Measurements from ENCODE around the gene HEMK1. TPM values are rescaled to one million over a fixed set of nuclear protein-coding genes. Genes with fewer than 3 reads are reported as not detected.

Gene HEMK1
- polyA plus RNA-seq, 2 of the 4 experiments (the other 2 are of a cell fraction), result 4.3 to 4.7 TPM

GRCh38 chr3:50628601-50629000, 59.3 kb downstream of the HEMK1 start:
- ChIA-PET CTCF (interaction anchor here (0.6 to 4.1 kb wide), 15 partner anchors 8 to 761 kb away, joined by 3 to 24 read pairs (median 4); partner anchors contain the start of genes DOCK3 and MAPKAPK3), POLR2A (no interaction called here)
- Histone ChIP-seq H3K27ac (no peak overlapping the region; a peak in 1 of 6 replicates), H3K9me3 (no peaks in the 10 kb centered on the region), H3K4me3 (no peak overlapping the region), H3K4me1 (peaks cover 19% of the 10 kb centered on the region), H3K4me2 (no peak overlapping the region)
- TF ChIP-seq KDM5A (IDR thresholded peaks at IDR 0.05), result no peak
- no peak for TF ChIP-seq CTCF (IDR thresholded peaks at IDR 0.05)
- no peak for TF ChIP-seq NPAS2 (CRISPR knock-in tag; IDR thresholded peaks at IDR 0.05; ENCODE audit: borderline replicate concordance)
- no peak for TF ChIP-seq POLR2A (IDR thresholded peaks at IDR 0.05; ENCODE audit: low read length)
- no peak for TF ChIP-seq ZNF302 (CRISPR knock-in tag; IDR thresholded peaks at IDR 0.05)
- TF ChIP-seq RNF2 (IDR thresholded peaks at IDR 0.05; ENCODE audit: borderline replicate concordance, low read depth), result no peak
- TF ChIP-seq SREBF2 (IDR thresholded peaks at IDR 0.05), result no peak
- TF ChIP-seq EHF (CRISPR knock-in tag; IDR thresholded peaks at IDR 0.05), result no peak
- no peak for TF ChIP-seq TP53 (CRISPR knock-in tag; IDR thresholded peaks at IDR 0.05)
- no peak for TF ChIP-seq RARB (CRISPR knock-in tag; IDR thresholded peaks at IDR 0.05)
- TF ChIP-seq MAX (IDR thresholded peaks at IDR 0.05), result no peak
- no peak for TF ChIP-seq PBX3 (IDR thresholded peaks at IDR 0.05)
- no peak for TF ChIP-seq MAZ (IDR thresholded peaks at IDR 0.05; ENCODE audit: borderline replicate concordance, low read depth, low read length)
- TF ChIP-seq GATA3 (IDR thresholded peaks at IDR 0.05; ENCODE audit: borderline replicate concordance), result no peak
- no peak for TF ChIP-seq KDM1A (IDR thresholded peaks at IDR 0.05; ENCODE audit: low read depth)
- no peak for ATAC-seq
- no peak for FAIRE-seq
- no peak for DNase-seq (ENCODE audit: low read depth in 1 of 2, low spot score in 1 of 2)
- 88% methylated on average over 3 of the region's 3 CpGs for whole genome bisulfite sequencing (ENCODE audit: missing lambda C conversion rate)

DNA sequence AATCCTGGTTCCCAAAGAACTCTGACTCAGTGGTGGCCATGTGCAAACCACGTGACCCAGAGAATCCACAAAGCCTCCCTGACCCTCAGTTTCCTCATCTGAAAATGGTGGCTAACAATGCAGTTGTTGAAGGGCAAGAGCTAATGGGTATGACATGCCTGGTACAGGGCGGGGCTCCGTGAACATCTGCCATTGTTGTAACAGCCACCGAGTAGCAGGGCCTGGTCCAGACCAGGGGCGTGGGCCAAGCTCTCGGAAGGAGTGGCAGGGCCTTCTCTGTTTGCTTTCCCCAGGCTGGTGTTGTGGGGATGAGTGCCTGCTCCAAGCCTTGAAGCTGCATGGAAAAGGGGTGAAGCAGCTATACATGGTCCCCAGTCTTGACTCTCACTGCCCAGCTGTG, 61.1 kb downstream of the HEMK1 start:
- TF ChIP-seq HEYL (CRISPR knock-in tag; IDR thresholded peaks at IDR 0.05) (no peak), JUNB (IDR thresholded peaks at IDR 0.05) (no peak)
- DNase-seq (ENCODE audit: low read depth in 1 of 2, low spot score in 1 of 2), result no peak
- no peak for FAIRE-seq
- POLR2A ChIA-PET, result no interaction called here
- H3K4me3 ChIP-seq, result no peak overlapping the region
- no peak overlapping the region for H3K27ac ChIP-seq
- CTCF ChIA-PET, result interaction anchor here (1.2 to 1.8 kb wide), 4 partner anchors 8 to 742 kb away, joined by 3 to 7 read pairs (median 4); partner anchors contain the start of gene DOCK3
- 78% methylated on average over 5 of the region's 6 CpGs for WGBS (ENCODE audit: missing lambda C conversion rate)
- no peak overlapping the region for H3K4me2 ChIP-seq
- ATAC-seq, result no peak
- H3K9me3 ChIP-seq, result no peaks in the 10 kb centered on the region
- peaks cover 14% of the 10 kb centered on the region for H3K4me1 ChIP-seq

DNA sequence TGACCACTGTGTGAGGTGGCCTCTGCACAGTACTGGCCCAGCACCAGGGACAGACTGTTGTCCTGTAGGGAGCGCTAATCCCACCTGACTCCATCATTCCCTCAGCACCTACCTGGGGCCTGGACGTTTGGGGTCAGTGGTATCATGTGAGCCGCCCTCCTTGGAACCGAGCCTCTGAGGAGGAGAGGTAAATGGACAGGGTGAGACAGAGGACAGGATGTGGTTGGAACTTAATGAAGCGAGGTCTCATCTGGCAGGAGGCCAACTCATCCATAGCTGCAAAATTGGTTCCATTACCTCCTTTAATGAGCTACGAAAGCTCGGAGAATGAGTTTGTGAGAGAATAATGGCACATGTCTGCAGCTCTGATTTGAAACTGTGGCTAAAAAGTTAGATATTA, 61.6 kb downstream of the HEMK1 start:
- no peak overlapping the region for H3K4me2 ChIP-seq
- no peak overlapping the region for H3K4me3 ChIP-seq
- CTCF ChIA-PET, result interaction anchor here (1.2 to 1.8 kb wide), 4 partner anchors 9 to 741 kb away, joined by 3 to 7 read pairs (median 4); partner anchors contain the start of gene DOCK3
- ATAC-seq (no peak), FAIRE-seq (no peak), DNase-seq (ENCODE audit: low read depth in 1 of 2, low spot score in 1 of 2) (no peak)
- WGBS (ENCODE audit: missing lambda C conversion rate), result 80% methylated on average over 6 of the region's 7 CpGs
- POLR2A ChIA-PET, result no interaction called here
- H3K27ac ChIP-seq, result no peak overlapping the region
- peaks cover 14% of the 10 kb centered on the region for H3K4me1 ChIP-seq
- H3K9me3 ChIP-seq, result no peaks in the 10 kb centered on the region
- TF ChIP-seq PHF8 (IDR thresholded peaks at IDR 0.05; ENCODE audit: borderline replicate concordance, low read depth) (no peak), NFE2L2 (conservative IDR thresholded peaks at IDR 0.05; ENCODE audit: low read length) (no peak), EP300 (IDR thresholded peaks at IDR 0.05) (no peak), TP53 (CRISPR knock-in tag; IDR thresholded peaks at IDR 0.05) (no peak), KDM1A (IDR thresholded peaks at IDR 0.05; ENCODE audit: low read depth) (no peak), ATOH8 (CRISPR knock-in tag; IDR thresholded peaks at IDR 0.05; ENCODE audit: low read depth) (no peak), MAZ (IDR thresholded peaks at IDR 0.05; ENCODE audit: borderline replicate concordance, low read depth, low read length) (no peak), CEBPB (IDR thresholded peaks at IDR 0.05) (no peak), ZFP36 (IDR thresholded peaks at IDR 0.05; ENCODE audit: borderline replicate concordance, partially characterized antibody) (no peak), FOXS1 (CRISPR knock-in tag; IDR thresholded peaks at IDR 0.05) (no peak), CTCF (IDR thresholded peaks at IDR 0.05) (no peak), BCL3 (IDR thresholded peaks at IDR 0.05) (no peak), RARB (CRISPR knock-in tag; IDR thresholded peaks at IDR 0.05) (no peak), E2F6 (IDR thresholded peaks at IDR 0.05; ENCODE audit: borderline replicate concordance, low read depth) (no peak)
